HG03280 (cell line): Measurements from ENCODE around the gene KIAA1210.

Source experiments
- ATAC-seq: cut with Tn5 transposase; IDR thresholded peaks from one replicate; pipeline ENCODE4 v1.9.1; 2021; ENCODE audit warnings: mild to moderate bottlenecking, moderate library complexity; ENCODE audit not compliant: unreplicated experiment

Gene KIAA1210

DNA sequence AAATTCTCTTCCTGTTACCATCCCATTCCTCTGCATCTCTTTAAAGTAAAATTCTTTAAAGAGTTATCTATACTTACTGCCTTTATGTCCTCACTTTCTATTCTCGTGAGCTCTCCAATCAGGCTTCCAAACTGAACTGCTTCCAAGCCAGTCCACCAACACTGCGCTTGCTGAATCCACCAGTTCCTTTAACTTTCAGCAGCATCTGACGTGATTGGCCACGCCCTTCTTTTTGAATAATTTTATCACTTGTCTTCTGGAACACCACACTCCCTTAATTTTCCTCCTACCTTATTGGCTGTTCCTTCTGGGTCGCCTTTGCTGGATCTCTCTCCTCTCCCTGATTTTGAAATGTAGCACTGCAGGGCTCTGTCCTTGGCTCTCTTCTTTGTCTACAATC is at the start of gene KIAA1210:
Gene KIAA1210 (minus strand): TSS at position 163 of the 400 bp plus-strand sequence. CDS start 4,170 bp downstream, outside the sequence.
- no peak for ATAC-seq

DNA sequence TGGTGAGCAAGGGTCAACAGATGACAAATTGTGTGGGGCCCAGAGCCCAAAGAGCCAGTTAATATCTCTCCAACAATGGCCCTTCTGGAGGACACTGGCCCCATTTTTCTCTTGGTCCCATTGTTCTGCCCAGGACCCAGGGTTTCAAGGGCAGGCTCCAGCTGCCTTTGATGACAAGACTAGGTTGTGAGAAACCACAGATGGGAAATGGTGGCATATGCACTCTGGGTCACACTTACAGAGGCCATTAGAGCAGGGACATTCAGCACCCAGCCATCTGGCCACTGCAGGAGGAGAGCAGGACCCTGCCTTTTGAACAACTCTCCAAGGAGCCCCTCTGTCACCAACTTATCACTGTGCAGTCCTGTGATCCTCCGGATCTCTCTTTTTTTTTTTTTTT is 49.7 kb upstream of the KIAA1210 start:
- ATAC-seq, result no peak

DNA sequence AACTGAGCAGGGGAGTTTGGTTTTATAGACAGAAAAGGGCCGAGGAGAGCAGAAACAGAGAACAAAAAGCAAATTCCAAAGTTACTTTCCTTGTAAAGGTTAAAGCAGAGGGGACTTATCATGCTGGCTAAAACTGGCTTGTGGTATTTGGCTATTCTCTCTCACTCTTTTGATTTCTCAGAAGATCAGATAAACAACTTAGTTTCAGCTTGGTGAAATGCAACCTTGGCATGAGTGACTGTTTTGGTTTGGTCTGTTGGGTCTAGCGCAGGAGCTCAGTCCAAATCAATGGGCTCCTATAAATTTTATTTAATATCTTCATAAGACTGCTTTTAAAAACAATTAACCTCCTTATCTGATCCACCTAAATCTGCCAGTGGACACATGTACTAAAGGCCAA is 47.3 kb upstream of the KIAA1210 start:
- no peak for ATAC-seq

DNA sequence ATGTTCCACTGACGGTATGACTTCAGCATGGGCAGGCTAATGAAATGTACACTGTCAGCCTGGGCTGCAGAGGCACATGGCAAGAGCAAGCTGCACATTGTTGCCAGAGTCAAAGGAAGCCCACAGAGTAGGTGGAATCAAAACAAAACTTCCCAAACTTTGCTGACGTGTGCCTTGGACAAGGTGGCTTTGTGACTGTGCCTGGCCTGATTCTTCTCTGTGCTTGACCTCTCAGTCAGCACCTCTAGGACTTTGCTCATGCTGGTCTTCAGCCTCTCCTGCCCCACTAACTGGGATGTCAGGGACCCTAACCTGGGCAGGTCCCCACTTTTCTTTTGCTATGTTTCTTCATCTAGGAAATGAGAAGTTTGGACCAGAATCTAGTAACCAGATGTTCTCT is 40.5 kb upstream of the KIAA1210 start:
- no peak for ATAC-seq

DNA sequence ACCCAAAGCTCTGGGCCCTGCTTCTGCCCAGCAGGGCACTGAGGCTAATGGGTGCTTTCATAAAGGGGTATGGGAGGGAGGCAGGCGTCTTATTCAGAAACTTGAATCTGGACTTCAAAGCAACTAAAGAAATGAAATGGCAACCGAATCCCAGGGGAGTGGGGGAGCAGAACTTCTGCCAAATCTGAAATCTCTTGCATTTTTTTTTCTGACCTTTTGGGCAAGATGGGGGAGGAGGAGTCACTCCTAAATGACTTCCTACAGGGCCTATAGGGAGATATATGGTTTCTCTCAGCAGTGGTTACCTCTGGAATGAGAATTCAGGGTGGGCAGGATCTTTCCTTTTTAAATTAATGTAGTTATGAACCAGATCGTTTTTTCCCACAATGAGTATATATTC is 30.6 kb upstream of the KIAA1210 start:
- ATAC-seq, result no peak

DNA sequence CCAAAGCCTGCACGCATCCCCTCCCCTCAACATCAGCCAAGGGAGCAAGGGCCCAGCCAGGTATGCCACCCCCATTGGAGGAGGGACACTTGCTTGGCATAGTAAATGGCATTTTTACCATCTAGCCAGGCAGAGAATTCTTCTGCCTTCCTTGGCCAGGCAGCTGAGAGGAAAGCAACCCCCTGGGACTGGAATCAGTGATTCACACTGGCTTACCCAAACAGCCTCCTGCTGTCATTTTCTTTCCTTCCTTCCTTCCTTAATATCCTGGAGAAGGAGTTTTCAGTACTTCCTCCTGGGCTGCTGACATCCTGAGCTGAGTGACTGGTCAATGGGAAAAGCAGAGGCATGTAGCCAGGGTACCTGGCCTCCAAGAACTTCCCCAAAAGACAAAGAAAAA is 28.6 kb upstream of the KIAA1210 start:
- no peak for ATAC-seq

DNA sequence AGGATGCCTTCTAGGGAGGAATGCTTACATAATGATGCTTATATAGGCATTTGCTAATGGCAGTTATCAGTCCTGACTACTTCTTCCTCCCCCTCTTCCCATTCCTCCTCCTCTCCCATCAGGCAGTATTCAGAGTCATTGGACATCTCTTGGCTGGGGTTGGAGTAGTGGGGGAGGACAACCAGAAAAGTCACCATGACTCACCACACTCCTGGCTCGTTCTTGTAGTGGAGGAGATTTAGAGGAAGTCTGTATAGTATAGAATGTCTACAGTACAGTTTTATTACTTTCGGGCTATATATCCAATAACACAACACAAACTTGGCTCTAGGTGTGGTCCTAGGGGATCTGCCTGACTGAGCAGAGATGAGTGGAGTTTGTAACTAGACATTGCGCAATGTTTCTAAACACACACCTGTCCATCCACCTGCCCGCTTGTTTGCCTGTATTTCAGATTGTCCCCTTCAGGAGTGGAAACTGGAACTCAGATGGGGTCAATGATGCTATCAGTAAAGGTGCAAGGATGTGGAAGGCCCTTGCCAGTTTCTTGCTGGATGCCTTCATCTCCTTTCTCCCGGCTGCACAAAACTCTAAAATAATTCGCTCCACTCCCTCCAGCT is 27.9 kb upstream of the KIAA1210 start:
- ATAC-seq, result no peak

DNA sequence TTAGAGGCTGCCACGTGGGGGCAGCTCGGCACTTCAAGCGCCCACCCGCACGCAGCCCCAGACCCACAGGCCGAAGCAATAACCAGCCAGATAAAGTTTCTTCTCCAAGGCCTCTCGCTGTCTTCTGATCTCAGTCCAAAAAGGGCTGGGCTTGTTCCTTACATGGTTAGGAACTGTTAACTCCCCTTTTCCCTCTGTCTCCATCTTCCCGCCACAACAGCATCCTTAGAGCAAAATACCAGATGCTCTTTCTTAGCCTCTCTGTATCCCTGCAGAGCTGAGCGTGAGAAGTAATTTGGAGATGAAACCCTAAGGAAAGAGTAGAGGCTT is 23.4 kb upstream of the KIAA1210 start:
- no peak for ATAC-seq

DNA sequence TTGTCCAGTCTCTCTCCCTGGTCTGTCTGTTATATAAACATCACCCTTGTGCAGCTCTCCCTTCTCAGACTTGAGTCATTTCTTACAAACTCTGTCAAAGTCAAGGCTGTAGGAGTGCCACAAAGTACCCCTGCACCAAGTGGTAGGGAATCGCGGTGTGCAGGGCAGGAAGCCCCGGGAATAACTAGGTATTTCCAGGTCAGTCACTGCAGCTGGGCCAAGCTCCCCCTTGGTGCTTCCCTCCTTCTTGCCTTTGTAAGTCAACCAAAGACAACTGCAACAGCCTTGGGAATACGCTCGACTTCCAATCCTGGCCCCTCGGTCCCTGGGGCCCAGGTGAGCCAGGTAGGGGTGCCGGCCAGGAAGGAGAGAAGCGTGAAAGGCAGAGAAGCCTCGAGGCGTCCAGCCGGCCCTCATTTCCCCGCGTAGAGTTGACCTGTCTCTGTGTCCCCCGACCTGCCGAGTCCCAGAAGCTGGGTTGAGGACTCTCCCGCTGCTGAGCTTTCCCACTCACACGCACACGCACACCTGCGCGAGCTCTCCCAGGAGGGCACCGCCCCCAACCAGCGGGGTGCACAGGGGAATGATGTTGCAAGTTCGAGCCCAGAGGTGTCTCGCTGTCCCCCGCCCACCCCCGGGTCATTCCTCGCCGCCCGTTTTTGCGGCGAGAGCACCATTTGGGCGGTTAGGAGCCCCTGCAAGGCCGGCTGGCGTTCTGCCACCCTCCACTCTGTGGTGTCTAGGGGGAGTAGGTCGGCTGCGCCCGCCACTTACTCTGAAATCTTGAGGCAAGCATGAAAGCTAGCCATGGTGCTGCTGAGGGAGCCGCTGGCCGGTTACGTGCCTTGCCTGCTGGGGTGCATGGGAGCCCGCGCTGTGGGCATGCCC is 22.8 kb upstream of the KIAA1210 start:
- no peak for ATAC-seq

DNA sequence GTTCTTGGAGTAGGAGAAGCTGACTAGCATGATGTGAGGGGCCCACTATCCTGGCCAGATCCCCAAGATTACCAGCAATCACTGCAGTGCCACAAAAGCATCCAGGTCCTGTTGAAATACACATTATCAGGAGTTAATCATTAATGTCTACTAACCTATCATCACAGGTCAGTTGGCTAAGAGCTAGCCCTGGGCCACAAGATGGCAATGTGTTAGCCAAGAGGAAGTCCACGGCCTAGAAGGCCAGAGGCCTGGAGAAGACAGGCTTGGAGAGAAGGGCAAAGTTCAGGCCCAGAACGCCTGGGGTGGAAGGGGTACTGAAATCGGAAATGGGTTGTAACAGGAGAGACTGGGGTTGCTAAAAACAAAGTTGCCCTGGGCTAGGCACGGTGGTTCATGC is 19.9 kb upstream of the KIAA1210 start:
- no peak for ATAC-seq

DNA sequence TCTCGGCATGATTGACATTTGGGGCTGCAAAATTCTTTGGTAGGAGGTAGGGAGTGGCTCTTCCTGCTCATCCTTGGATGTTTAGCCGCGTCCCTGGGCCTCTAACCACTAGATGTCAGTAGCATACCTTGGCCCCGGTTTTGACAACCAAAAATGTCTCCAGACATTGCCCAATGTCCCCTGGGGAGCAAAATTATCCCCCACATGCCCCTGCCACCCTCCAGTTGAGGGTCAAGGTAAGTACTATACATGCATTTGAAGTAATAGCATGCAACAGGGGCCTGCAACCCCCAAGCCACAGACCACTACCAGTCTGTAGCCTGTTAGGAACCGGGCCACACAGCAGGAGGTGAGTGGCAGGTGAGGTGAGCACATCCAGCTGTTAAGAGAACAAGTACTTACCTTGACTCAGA is 17.6 kb upstream of the KIAA1210 start:
- no peak for ATAC-seq

DNA sequence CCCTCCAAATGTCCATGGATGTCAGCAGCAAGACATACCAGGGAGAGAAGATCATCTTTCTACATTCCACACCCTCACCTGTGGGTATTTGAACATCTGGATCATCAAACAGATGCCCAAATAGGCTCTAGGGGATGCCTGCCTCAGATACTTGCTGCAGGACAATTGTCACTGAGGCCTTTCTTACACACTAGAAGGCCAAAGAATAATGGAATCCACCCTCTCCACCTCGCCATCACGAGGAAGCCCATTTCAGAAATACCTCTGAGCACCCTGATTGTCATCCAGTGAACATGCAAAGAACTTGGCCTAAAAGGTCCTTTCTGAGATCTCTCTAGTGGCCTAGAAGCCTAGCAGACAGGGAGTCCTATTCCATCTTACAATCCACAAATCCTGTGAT is 6.9 kb upstream of the KIAA1210 start:
- ATAC-seq, result no peak

DNA sequence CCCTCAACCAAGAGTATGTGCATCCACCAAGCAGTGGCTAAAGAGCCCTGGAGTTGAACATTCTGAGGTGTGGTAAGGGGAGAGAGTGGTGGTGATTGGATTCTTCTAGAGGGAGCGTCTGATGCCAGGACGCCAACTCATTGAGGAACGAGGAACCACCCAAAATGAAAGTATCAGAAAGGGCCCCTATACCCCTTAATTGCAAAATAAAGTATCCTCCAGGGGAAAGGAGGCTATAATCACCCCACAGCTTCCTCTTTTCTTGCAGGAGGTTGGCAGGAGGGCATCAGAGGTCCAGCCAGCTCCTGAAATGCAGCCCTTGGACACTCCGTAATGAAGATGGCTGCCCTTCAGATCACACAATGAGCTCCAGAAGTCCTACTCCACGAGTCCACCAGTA is 5.3 kb upstream of the KIAA1210 start:
- no peak for ATAC-seq

DNA sequence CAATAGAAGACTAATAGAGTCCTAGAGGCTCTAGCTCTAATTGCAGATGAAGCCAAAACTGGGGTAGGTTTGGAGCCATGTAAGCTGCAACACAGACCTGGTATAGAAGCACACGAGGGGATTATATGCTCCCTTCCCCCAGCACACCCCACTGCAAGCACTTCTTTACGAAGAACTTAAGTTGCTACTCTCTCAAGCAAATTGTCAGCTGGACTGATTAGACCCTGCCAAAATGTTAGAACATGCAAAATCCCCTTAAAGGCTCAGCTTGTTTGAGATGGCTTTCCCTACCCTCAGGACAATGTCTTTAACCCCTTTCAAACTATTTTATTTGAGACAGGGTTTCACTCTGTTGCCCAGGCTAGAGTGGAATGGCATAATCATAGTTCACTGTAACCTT is 4.7 kb upstream of the KIAA1210 start:
- no peak for ATAC-seq

DNA sequence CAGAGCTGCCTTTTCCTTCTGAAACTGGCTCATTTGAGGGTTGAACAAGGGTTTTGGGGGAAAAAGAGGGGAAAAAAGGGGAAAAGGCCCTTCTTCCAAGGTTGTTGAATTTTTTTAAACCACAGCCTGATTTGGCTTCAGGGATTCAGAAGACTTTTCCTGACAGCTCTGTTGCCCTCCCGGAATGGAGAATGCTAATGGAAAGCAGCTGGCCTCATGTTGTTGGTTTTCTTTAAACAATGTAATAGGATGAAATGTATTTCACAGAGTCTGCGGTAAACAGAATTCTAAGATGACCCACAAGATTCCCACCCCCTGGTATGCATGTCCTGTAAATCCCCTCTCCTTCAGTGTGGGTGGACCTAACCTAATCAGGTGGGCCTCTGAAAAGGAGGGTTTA is 3.3 kb upstream of the KIAA1210 start:
- ATAC-seq, result no peak

DNA sequence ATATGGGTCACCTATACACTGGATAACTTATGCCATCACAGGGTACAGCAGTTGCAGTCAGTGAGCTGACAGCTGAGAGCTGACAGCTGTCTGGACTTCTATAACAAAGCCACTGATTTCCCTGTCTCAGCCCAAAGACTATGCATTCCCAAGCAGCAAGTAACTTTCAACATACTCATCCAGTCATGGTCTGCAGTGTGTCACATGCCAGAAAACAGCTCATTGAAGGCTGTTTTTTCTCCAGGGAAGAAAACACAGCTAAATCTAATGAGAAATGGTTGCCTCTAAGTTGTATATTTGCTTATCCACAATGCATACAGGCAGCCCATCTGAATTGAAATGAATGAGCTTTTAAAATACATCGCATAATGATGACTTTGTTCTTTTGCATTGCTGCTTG is 6.3 kb downstream of the KIAA1210 start:
- ATAC-seq, result no peak

DNA sequence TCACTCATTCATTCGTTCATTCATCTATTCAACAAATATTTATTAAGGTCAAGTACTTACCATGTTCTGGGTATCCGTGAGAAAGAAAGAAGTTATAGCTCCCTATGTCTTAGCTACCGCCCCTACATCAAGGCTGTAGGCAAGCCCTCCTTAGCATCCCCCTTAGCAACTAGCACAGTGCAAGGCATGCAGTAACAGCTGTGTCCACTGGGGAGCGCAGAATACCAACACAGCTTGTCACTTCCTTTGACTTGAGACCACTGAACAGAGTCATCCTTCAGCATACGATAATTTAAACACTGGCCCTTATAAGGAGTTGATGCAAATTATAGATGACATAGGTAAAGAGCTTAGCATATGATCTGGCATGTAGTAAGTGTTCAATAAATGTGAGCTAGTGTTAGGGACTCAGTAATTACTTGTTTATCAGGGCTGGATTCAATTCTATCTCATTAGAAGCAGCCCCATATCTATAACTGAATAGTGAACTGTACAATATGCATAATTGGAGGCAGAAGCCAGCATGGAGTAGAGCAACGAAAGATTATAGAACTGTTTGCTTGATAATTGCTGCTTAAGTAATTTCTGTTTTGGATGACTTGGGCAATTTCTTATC is 8.7 kb downstream of the KIAA1210 start:
- ATAC-seq, result no peak

DNA sequence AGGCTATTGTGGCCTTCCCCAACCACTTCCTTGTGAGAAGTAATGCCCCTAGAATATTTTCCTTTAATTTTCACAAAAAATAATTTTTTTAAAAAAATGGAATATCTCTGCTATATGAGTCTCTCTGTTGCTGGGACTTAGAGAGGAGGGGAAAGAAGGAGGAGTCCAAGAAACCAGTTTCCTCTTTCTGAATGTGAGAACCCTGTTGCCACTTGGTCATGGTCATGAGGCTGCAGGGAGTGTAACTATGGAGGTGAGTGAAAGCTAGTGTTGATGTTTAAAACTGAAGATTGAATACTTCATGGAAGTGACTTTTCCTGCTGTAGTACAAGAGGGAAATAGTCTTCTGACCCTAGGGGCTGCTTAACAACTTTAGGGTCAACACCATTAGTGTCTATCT is 20.4 kb downstream of the KIAA1210 start:
- no peak for ATAC-seq

DNA sequence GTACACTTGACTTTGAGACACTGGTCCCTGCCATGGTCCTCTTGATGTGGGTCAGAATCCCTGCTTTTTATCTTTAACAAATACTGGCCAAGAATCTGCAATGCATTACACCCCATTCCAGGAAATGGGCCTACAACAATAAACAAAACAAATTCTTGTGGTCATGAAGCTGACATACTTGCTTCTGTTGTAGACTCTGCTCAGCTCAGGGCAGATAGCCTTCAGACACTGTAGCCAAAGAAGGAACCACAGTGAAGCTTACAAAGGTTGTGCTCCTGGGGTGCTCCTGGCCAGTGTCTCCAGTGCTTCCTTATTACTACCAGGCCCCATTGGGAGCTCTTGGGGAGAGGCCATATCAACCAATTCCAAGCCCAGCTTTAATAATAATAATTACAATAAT is 21.8 kb downstream of the KIAA1210 start:
- ATAC-seq, result no peak

DNA sequence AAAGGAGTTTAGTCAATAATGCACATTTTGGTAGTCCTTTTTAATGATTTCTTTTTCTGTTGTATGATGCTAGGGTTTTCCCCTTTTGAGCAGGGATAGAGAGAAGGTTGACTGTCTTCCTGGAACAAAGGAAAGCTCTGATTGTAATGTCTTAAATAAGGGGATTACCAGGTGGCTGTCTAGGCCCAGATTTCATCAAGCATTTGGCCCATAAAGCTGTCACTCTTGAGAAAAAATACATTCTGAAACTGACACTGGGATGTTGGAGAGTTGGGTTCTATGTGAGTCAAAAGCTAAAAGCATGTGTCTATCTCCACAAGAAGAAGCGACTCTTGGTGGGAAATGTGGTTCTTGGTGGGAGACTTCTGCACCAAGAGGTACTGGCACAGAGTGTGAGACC is 26.4 kb downstream of the KIAA1210 start:
- ATAC-seq, result no peak

DNA sequence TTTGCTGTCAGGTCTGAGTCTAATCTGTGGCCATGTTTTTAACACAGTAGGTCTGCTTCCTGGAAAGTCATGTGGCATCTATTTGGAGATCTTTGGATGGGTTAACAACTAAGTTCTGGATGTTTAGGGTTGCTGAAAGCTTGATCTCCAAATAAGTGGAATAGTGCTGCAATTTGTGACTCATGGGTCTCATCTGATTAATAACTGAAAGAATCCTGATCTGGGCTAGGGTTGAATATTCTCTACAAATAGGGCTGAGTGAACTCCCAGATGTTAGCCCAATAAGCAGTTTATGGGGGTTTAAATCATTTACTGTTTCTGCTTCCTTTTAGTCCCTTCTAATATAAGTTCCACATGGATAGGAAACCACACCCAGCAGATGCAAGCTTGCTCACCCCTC is 31.7 kb downstream of the KIAA1210 start:
- no peak for ATAC-seq

DNA sequence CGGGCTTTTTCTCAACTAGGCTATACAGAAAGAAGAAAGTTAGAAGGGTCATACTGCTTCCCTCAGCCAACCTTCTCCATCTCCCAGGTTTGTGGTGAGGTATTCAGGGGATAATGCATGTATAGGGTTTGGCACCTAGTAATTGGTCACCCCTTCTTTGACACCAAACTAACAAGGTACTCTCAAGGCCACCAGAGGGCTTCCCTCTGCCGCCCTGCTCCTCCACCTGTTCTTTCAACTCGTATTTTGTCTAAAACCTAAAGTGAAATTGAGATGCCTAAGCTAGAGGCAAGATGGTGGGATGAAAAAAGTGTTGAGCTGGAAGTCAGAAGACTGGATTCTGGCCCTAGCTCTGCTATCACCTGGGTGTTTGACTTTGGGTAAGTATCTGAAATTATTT is 32.8 kb downstream of the KIAA1210 start:
- no peak for ATAC-seq
